Gastroesophageal sphincter (tissue), 4 donors: ENCODE data around the gene SP2. TPM values are rescaled to one million over a fixed set of nuclear protein-coding genes. Genes with fewer than 3 reads are reported as not detected.

Experiments
- ATAC-seq: fragments of 150-250 bp; one replicate; pipeline ENCODE4 v1.9.1; 2016; ENCODE audit warnings: mild to moderate bottlenecking, moderate library complexity
- H3K27ac ChIP-seq, 4 donors: fragments of 200-600 bp; sonication (generic) in 3 of 4; 1 replicate in 3 of 4; 2 replicates in 1 of 4; pipeline ENCODE4 v1.5.1; 2016 to 2019
- H3K27me3 ChIP-seq: fragments of 200-600 bp; sonication (generic); one replicate; pipeline ENCODE4 v1.5.1; 2019
- H3K36me3 ChIP-seq, 2 donors: fragments of 200-600 bp; sonication (generic); one replicate each; pipeline ENCODE4 v1.5.1; 2019; ENCODE audit warnings: control low read depth in 1 of 2
- H3K4me1 ChIP-seq, 3 donors: fragments of 200-600 bp; sonication (generic); 1 replicate in 2 of 3; 2 replicates in 1 of 3; pipeline ENCODE4 v1.5.1; 2016 to 2019; ENCODE audit warnings: control low read depth in 2 of 3
- H3K4me3 ChIP-seq, 2 donors: fragments of 200-600 bp; sonication (generic); one replicate each; pipeline ENCODE4 v1.5.1; 2019; ENCODE audit warnings: mild to moderate bottlenecking in 1 of 2, moderate library complexity in 1 of 2
- H3K9me3 ChIP-seq, 3 donors: fragments of 200-600 bp; sonication (generic); one replicate each; pipeline ENCODE4 v1.5.1; 2017 to 2019; ENCODE audit warnings: control low read depth in 2 of 3
- EP300 ChIP-seq: sonication (generic); formaldehyde crosslinking; IDR thresholded peaks from one replicate; pipeline ENCODE4 v1.6.1; 2017; ENCODE audit warnings: antibody characterized with exemption, mild to moderate bottlenecking
- POLR2A ChIP-seq, 2 donors: fragments of 450-650 bp; IDR thresholded peaks; one replicate each; pipeline ENCODE4 v1.6.1; 2017; ENCODE audit warnings: antibody characterized with exemption in 2 of 2, mild to moderate bottlenecking in 2 of 2, moderate library complexity in 1 of 2
- POLR2AphosphoS5 ChIP-seq: sonication (generic); formaldehyde crosslinking; IDR thresholded peaks from one replicate; pipeline ENCODE4 v1.6.1; 2017; ENCODE audit warnings: antibody characterized with exemption
- WGBS, 2 donors: methylation state at CpG; one replicate each; pipeline ENCODE4 v1.1.5; 2018; ENCODE audit warnings: low coverage in 1 of 2; 5-methylcytosine and 5-hydroxymethylcytosine counted together
- total RNA-seq, 4 donors: library from RNA; depleted of rRNA; stranded (reverse); fragments of >200 nt; gene quantifications; one replicate each; pipeline ENCODE4 v1.1.0, GENCODE V29; 2016
- TF ChIP-seq, protein P1 (sequence below), 4 experiments: fragments of 200-600 bp in 2 of 4; fragments of 450-650 bp in 2 of 4; sonication (generic) in 1 of 4; IDR thresholded peaks; one replicate each; pipeline ENCODE4 v1.5.1; 2017 to 2019; ENCODE audit warnings: antibody characterized with exemption in 4 of 4, mild to moderate bottlenecking in 2 of 4, moderate library complexity in 2 of 4

Gene SP2
- total RNA-seq, 4 donors from 2014 or later, result 3.4 to 16.2 (median 10.0) TPM

DNA sequence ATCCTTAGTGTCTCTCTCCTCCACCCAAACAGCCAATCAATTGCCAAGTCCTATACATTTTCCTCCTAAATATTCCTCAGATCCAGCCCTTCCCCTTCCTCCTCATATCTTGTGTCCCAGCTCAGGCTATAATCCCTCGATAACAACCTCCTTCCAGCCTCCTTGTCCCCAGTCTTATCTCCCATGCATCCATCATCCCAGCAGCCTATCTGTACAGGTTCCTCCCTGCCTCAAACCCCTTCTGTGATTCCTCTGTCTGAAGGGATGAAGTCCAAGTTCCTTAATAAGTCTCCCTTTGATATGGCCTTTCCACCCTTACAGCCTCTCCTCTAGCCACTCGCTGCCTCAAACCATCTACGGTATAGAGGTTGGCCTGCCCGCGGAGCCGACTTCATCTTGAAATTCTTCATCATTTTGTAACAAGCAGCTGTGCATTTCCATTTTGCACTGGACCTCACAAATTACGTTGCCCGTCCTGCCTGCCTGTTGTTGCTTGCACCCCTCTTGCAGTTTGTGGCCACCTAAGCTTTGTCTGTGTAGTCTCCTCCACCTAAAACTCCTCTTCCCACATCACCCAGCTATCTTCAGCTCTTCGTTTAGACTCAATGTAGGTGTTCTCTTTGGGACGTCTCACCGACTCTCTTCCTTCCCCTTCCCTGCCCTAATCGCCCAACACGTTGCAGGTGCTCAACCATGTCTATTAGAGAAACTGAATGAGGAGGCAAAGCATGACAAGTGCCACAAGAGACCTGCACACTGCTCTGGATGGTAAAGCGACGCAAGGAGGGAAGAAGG lies 74.1 kb downstream of the SP2 start:
- Histone ChIP-seq H3K4me3 (peak overlapping the region; percentile 20 to 92), H3K36me3 (peaks cover 0 to 20% of the 10 kb centered on the region in 2 donors), H3K27ac (peak overlapping the region in 2 of 4 donors; percentile 35 to 91), H3K4me1 (peaks cover 0 to 28% (median 9%) of the 10 kb centered on the region in 3 donors), H3K27me3 (no peaks in the 10 kb centered on the region), H3K9me3 (no peaks in the 10 kb centered on the region)
- WGBS, 2 donors, result 52 to 80% methylated on average over 8 to 11 of the region's 15 CpGs
- ATAC-seq, result no peak
- TF ChIP-seq POLR2A (IDR thresholded peaks at IDR 0.05), result no peak
- TF ChIP-seq, protein P1, sequence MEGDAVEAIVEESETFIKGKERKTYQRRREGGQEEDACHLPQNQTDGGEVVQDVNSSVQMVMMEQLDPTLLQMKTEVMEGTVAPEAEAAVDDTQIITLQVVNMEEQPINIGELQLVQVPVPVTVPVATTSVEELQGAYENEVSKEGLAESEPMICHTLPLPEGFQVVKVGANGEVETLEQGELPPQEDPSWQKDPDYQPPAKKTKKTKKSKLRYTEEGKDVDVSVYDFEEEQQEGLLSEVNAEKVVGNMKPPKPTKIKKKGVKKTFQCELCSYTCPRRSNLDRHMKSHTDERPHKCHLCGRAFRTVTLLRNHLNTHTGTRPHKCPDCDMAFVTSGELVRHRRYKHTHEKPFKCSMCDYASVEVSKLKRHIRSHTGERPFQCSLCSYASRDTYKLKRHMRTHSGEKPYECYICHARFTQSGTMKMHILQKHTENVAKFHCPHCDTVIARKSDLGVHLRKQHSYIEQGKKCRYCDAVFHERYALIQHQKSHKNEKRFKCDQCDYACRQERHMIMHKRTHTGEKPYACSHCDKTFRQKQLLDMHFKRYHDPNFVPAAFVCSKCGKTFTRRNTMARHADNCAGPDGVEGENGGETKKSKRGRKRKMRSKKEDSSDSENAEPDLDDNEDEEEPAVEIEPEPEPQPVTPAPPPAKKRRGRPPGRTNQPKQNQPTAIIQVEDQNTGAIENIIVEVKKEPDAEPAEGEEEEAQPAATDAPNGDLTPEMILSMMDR (IDR thresholded peaks at IDR 0.05), result no peak
- TF ChIP-seq POLR2AphosphoS5, result no peak
- no peak for TF ChIP-seq EP300

DNA sequence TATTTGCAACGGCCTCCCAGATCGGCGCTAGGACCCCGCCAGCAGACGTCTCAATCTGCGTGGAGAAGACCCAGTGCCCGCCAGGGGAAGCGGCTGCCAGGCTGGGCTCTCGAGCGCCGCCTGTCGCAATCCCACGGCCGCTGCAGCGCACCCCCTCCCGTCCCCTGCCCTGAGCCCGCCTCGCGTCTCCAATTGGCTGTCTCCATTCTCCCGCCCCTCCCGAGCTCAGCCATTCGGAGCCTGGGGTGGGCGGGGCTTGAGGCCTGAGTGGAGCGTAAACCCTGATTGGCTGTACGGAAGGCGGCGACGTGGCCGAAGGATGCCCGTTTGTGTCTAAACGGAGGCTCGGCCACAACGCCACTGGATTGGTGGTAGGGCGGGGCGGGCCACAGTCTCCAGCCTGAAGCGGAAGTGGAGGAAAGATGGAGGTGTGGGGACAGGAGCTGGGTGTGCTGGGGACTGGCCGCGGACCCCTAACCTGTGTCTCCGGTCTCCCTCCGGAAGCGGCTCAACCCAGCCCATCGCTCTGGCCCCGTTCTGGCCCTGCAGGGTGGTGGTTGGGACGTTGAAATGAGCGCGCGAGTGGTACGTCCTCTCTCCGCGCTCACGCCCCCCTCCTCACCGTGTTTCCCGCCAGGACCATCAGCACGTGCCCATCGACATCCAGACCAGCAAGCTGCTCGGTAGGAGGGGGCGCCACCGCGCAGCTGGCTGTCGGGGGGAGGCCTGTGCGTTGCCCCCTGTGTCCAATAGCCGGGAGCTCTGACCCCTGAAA lies 74.9 kb downstream of the SP2 start, which contains the start of gene CDK5RAP3:
CDK5RAP3 (plus strand) TSS at position 389 of the 775 bp plus-strand sequence; CDS start at position 423, 34 bp downstream.
- Histone ChIP-seq H3K27me3 (no peaks in the 10 kb centered on the region), H3K27ac (peak within 1 kb of the TSS; percentile 36 to 92 (median 88)), H3K4me3 (peak within 1 kb of the TSS; percentile 47 to 92), H3K4me1 (peaks cover 0 to 28% (median 9%) of the 10 kb centered on the region in 3 donors), H3K9me3 (no peaks in the 10 kb centered on the region), H3K36me3 (peaks cover 0 to 28% of the 10 kb centered on the region in 2 donors)
- TF ChIP-seq POLR2A (IDR thresholded peaks at IDR 0.05) (peak; percentile 71 to 72), EP300 (no peak), POLR2AphosphoS5 (peak; percentile 86)
- TF ChIP-seq, protein P1 (IDR thresholded peaks at IDR 0.05), result peak; percentile 82 to 99 (median 96)
- 0% methylated on average over 3 of the region's 62 CpGs; no CpG with 5 or more reads in 1 of the 2 donors for WGBS, 2 donors
- ATAC-seq, result peak; percentile 99

GRCh38 chr17:47973541-47973940 lies 77.5 kb downstream of the SP2 start:
- Histone ChIP-seq H3K4me3 (no peak overlapping the region), H3K36me3 (peaks cover 0 to 54% of the 10 kb centered on the region in 2 donors), H3K27me3 (no peaks in the 10 kb centered on the region), H3K27ac (no peak overlapping the region), H3K9me3 (no peaks in the 10 kb centered on the region), H3K4me1 (peaks cover 0 to 20% (median 9%) of the 10 kb centered on the region in 3 donors)
- ATAC-seq, result no peak
- TF ChIP-seq, protein P1 (IDR thresholded peaks at IDR 0.05), result no peak
- no peak for TF ChIP-seq POLR2A (IDR thresholded peaks at IDR 0.05)
- no peak for TF ChIP-seq POLR2AphosphoS5
- TF ChIP-seq EP300, result no peak
- WGBS, 2 donors, result 84% methylated on average over 8 of the region's 8 CpGs; no CpG with 5 or more reads in 1 of the 2 donors

GRCh38 chr17:47975189-47975822 lies 79.3 kb downstream of the SP2 start:
- no peaks in the 10 kb centered on the region for H3K27me3 ChIP-seq
- peaks cover 0 to 17% (median 9%) of the 10 kb centered on the region in 3 donors for H3K4me1 ChIP-seq
- no peak overlapping the region for H3K4me3 ChIP-seq
- H3K36me3 ChIP-seq, result peaks cover 0 to 72% of the 10 kb centered on the region in 2 donors
- 84% methylated on average over 7 of the region's 15 CpGs; no CpG with 5 or more reads in 1 of the 2 donors for WGBS, 2 donors
- TF ChIP-seq, protein P1 (IDR thresholded peaks at IDR 0.05), result no peak
- TF ChIP-seq POLR2A (IDR thresholded peaks at IDR 0.05) (no peak), POLR2AphosphoS5 (no peak), EP300 (no peak)
- H3K27ac ChIP-seq, result no peak overlapping the region
- no peak for ATAC-seq
- no peaks in the 10 kb centered on the region for H3K9me3 ChIP-seq
